NCI-H524 treated with DMSO at 0.1 percent for 48 hours (cell line): ENCODE results near the gene TMEM161A.
"Not testable (repeated sequence)": the region's sequence is repeated elsewhere in the genome, so short reads cannot be mapped to it uniquely, and the experiment has no call there.

Experiments used
- DNase-seq: peaks from one replicate; lab custom pipeline; 2025; lab: John Stamatoyannopoulos, UW

TMEM161A gene

GRCh38 chr19:19155495-19156219 is 17.4 kb upstream of the TMEM161A start:
- DNase-seq, result no peak

GRCh38 chr19:19154768-19155494 is 16.7 kb upstream of the TMEM161A start:
- no peak for DNase-seq

DNA sequence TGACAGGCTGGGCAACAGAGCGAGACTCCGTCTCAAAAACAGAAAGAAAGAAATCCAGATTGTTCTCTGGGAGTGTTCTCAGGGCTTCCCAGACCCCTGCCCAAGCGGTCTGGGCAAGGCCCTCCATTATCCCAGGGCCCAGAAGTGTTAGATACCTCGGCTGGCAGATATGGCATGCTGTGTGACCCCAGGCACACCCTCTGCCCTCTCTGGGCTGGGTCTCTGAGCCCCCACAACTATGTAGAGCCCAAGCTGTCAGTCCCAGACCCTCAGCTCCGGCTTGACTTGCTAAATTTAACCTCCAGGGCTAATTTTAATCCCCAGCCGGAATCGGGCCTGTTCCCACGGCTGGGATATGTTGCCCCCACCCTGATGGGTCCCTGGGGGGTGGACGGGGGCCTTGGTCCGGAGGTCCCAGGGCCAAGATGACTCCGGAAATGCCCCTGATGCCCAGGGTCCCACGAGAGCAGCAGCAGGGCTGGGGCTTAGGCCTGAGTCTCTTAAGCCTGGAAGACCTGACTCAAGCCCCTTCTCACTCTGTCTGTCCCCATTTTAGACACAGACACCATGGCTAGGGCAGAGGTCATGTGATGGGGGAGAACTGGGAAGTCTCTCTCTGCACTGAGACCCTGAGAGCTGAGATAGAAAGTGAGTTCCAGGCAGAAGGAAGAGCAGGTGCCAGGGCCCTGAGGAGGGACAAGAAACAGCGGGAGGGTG is 14.5 kb upstream of the TMEM161A start:
- no peak for DNase-seq

DNA sequence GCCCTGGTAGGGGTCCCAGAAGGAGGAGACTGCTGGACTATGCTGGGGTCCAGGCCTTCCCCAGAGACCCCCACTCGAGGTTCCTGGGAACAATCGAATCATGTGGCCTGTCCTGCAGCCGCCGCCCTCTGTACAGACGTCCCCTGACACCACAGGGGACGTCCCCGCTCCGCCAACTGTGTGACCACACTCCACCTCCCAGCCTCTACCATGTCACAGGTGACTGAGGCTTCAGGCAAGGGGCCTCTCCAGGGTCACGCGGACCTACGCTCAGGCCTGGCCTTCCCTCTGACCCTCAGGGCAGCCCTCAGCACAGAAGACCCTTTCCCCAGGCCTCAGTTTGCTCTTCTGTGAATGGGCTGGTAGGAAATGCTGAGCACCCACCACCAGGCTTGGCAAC is 13.1 kb upstream of the TMEM161A start:
- DNase-seq, result no peak

DNA sequence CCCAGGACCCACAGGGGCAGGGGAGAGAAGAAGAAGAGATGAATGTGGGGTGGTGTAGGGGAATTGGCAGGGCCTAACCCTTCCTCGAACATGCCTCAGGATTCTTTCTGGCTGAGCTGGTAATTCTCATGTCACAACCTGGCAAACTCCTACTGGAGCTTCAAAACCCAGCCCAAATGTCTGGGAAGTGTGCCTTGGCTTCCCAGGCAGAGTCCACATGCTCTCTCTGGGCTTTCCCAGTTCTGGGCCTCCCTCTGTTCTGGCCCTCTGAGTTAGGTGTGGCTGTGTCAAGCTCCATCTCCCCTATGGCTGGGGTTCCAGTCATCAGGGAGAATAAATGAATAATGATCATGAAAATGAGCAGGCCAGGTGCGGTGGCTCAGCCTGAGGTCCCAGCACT is 11.2 kb upstream of the TMEM161A start:
- no peak for DNase-seq

GRCh38 chr19:19148504-19148903 is 10.2 kb upstream of the TMEM161A start:
- DNase-seq, result not testable (repeated sequence)

DNA sequence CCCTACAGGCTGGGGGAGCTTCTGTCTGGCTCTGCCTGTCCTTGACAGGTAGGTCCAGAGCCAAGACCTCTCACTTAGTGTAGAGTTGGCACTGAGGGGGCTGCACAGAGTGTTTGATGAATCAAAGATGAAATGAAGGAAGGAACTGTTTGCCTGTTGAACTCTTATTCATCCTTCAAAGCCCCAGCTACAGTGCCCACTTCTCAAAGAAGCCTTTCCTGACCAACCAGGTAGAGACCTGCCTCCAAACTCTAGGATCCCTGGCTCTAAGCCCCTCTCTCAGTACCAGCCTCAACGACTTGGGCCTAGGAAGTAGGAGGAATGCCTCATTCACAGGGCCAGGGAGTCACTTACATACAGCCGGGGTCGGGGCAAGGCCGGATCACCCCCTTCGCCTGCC is 9.1 kb upstream of the TMEM161A start:
- no peak for DNase-seq

DNA sequence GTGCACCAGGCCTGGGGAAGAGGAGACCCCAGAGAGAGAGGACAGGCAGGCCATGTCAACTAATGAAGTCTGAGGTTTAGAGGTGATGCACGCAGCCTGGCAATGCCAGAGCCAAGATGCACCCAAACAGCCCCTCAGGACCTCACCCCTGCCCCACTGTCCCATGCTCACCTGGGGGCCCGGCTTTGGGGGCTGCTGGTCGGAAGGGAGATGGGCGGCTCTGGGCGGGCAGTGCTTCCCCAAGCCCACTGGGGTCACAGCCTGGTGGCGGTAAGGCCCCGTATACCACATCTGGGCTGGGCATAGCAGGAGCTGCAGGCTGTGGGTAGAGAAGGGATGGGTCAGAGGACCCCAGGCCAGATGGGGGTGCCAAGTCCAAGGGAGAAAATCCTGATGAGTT is 8.6 kb upstream of the TMEM161A start:
- no peak for DNase-seq

- DNase-seq, result peak; percentile 14
Measured at GRCh38 chr19:19145684-19146608, 7.7 kb upstream of the TMEM161A start.

DNA sequence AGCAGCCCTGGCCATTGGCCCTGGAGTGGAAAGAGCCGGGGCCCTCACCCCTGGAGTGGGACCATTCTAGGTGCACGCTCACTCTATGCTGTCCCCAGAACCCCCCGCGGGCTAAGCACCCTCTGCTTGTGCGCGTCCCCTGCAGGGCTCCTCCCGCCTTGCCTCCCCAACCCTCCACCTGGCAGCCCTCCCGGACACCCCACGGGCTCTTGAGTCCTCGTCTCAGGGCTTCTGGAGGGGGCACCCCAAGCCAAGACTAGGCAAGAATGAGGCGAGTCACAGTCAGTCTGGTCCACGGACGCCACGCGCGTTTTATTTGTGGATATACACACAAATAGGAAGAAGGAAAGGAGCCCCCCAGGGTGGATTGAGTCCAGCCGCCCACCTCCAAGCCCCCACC is 7.0 kb upstream of the TMEM161A start:
- DNase-seq, result no peak

- no peak for DNase-seq
Measured at GRCh38 chr19:19142347-19142746, 4.1 kb upstream of the TMEM161A start.

DNA sequence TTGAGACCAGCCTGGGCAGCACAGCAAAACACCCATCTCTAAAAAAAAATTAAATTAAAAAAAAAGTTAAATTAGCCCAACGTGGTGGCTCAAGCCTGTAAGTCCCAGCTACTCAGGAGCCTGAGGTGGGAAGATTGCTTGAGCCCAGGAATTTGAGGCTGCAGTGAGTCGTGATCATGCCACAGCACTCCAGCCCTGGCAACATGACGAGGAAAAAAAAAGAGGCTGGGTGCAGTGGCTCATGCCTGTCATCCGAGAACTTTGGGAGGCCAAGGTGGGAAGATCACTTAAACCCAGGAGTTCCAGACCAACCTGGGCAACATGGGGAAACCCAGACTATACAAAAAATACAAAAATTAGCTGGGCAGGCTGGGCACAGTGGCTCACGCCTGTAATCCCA is 2.2 kb upstream of the TMEM161A start:
- DNase-seq, result no peak

DNA sequence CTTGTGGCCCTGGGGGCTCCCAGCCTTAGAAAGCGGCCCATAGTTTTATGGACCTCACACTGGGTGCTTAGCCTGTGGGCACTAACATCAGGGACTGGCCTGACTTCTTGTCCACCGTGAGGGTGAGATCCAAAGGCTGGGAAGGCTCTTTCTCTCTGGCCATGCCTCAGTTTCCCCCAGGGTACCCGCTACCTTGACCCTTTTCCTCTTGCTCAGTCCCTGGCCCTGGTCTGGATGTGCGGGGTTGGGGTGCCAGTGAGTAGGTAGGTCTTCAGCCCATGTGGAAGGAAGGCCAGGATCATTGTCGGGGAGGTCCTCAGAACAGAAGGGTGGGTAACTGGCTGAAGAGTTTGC is 1.6 kb upstream of the TMEM161A start:
- no peak for DNase-seq

DNA sequence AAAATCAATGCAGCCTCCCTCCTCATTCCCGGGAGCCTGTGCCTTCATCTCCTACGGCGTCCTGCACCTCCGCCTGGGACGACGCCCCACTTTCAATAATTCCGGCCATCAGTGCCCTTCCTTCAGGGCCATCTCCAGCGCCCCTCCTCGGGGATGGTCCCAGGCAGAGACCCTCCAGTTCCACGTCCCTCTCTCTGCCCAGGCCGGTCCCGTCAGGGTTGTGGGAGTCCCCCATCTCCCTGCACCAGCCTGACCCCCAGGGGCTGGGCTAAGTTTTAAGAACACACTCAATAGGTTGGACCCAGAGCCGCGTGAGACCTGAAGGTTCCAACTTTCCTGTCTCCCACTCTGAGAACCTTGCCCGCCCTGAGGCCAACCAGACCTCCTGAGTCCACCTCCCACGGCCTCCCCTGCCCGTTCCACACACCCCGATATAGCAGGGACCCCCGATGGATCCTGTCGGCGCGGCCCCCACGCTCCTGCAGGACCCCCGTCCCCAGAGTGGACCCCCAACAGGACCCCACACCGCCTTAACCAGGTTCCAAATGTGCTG is 646 bp downstream of the TMEM161A start:
- DNase-seq, result no peak

- not testable (repeated sequence) for DNase-seq
Measured at GRCh38 chr19:19135713-19136112, 2.6 kb downstream of the TMEM161A start.

GRCh38 chr19:19134687-19135158 is 3.6 kb downstream of the TMEM161A start:
- DNase-seq, result peak; percentile 33

DNA sequence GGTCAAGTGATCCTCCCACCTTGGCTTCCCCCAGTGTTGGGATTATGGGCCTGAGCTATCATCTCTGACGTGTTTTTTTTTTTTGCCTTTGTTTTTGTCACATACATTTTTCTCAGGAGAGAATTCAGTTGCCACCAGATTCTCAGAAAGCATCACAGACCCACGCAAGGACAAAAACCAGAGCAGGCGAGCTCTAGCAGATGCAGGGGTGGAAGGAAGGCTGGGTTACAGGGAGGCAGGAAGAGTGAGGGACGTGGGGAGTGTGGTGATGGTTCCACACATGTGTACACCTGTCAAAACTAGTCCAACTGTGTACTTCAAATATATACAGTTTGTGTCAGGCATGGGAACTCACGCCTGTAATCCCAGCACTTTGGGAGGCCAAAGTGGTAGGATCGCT is 4.3 kb downstream of the TMEM161A start:
- DNase-seq, result no peak

GRCh38 chr19:19132912-19133311 is 5.4 kb downstream of the TMEM161A start:
- DNase-seq, result no peak

- no peak for DNase-seq
Measured at GRCh38 chr19:19131989-19132388, 6.3 kb downstream of the TMEM161A start.

DNA sequence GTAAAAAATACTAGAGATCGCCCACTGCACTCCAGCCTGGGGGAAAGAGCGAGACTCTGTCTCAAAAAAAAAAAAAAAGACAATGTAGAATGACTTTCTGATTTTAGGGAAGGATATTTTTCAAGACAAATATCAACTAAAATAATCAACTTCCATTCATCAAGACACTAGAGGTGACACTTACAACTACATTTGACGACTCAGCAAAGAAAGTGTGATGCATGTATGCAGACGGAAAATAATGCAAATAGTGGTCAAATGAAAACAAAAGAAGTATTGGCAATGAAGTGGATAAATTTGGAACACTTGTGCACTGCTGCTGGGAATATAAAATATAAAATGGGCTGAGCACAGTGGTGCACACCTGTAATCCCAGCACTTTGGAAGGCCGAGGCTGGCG is 12.2 kb downstream of the TMEM161A start:
- no peak for DNase-seq

- no peak for DNase-seq
Measured at GRCh38 chr19:19123386-19123785, 14.9 kb downstream of the TMEM161A start.

- DNase-seq, result no peak
Measured at GRCh38 chr19:19122902-19123301, 15.4 kb downstream of the TMEM161A start.
